Right renal pelvis (tissue), 4 donors: ENCODE measurements around the gene TNS3. TPM values are rescaled to one million over a fixed set of nuclear protein-coding genes. Genes with fewer than 3 reads are reported as not detected.
A peak's percentile ranks its signal among the peaks of the same experiment; 100 is the strongest.

Experiments used
- DNase-seq, 4 donors: peaks; one replicate each; pipeline ENCODE4 v3.0.0-alpha.2; 2013; ENCODE audit warnings: low read depth in 4 of 4, low spot score in 3 of 4, missing footprints in 1 of 4
- polyA plus RNA-seq, 4 donors: library from polyadenylated mRNA; unstranded; fragments of 120-200 nt; gene quantifications; one replicate each; pipeline ENCODE4 v1.2.1, GENCODE V29; 2013; ENCODE audit not compliant: insufficient read length in 4 of 4

The TNS3 gene
- polyA plus RNA-seq, 4 donors: 89.1 to 97.5 (median 91.1) TPM

GRCh38 chr7:47254081-47254977 lies 327.6 kb downstream of the TNS3 start:
- DNase-seq: peak in 3 of 4 donors; percentile 41 to 57 (median 47)

GRCh38 chr7:47253650-47254080 lies 328.2 kb downstream of the TNS3 start:
- peak in 2 of 4 donors; percentile 17 to 26 for DNase-seq

- no peak for DNase-seq
These were observed 329.2 kb downstream of the TNS3 start for GRCh38 chr7:47252675-47253074.

GRCh38 chr7:47249361-47249760 lies 332.6 kb downstream of the TNS3 start:
- no peak for DNase-seq

- DNase-seq: no peak
These were observed 333.1 kb downstream of the TNS3 start for GRCh38 chr7:47248797-47249196.

- DNase-seq: no peak
These were observed 334.8 kb downstream of the TNS3 start for GRCh38 chr7:47247132-47247531.

- DNase-seq: no peak
These were observed 337.2 kb downstream of the TNS3 start for GRCh38 chr7:47244692-47245091.

GRCh38 chr7:47241112-47242065 lies 340.5 kb downstream of the TNS3 start:
- no peak for DNase-seq

GRCh38 chr7:47239931-47240421 lies 341.9 kb downstream of the TNS3 start:
- DNase-seq: no peak

- no peak for DNase-seq
These were observed 342.9 kb downstream of the TNS3 start for GRCh38 chr7:47239034-47239433.

- DNase-seq: no peak
These were observed 345.3 kb downstream of the TNS3 start for GRCh38 chr7:47236480-47237129.

GRCh38 chr7:47233996-47234395 lies 347.9 kb downstream of the TNS3 start:
- no peak for DNase-seq

GRCh38 chr7:47232751-47233412 lies 349.0 kb downstream of the TNS3 start:
- no peak for DNase-seq

- no peak for DNase-seq
These were observed 350.3 kb downstream of the TNS3 start for GRCh38 chr7:47231627-47232026.

GRCh38 chr7:47231032-47231431 lies 350.9 kb downstream of the TNS3 start:
- DNase-seq: no peak

- no peak for DNase-seq
These were observed 353.4 kb downstream of the TNS3 start for GRCh38 chr7:47228386-47229014.

GRCh38 chr7:47227762-47228177 lies 354.1 kb downstream of the TNS3 start:
- DNase-seq: no peak

GRCh38 chr7:47226696-47227095 lies 355.2 kb downstream of the TNS3 start:
- DNase-seq: no peak

- DNase-seq: no peak
These were observed 356.4 kb downstream of the TNS3 start for GRCh38 chr7:47225387-47226131.
